Kidney epithelial cell (primary cell): ENCODE measurements around the gene ABTB2. TPM values are rescaled to one million over a fixed set of nuclear protein-coding genes. Genes with fewer than 3 reads are reported as not detected.

Source experiments
- DNase-seq: peaks from one replicate; pipeline ENCODE4 v3.0.0-alpha.2; 2010; ENCODE audit warnings: low read depth
- H3K27me3 ChIP-seq: 2 replicates; pipeline ENCODE4 v1.6.0; 2011; ENCODE audit warnings: low read length; ENCODE audit not compliant: control insufficient read depth, insufficient read depth
- H3K36me3 ChIP-seq: 2 replicates; pipeline ENCODE4 v1.5.1; 2011; ENCODE audit warnings: low read length; ENCODE audit not compliant: control insufficient read depth, insufficient read depth
- H3K4me3 ChIP-seq: 2 replicates; pipeline ENCODE4 v1.5.1; 2011; ENCODE audit warnings: low read depth, mild to moderate bottlenecking, control low read depth, low read length
- CTCF ChIP-seq: IDR thresholded peaks from 2 replicates; pipeline ENCODE4 v1.5.1; 2011; ENCODE audit warnings: mild to moderate bottlenecking, moderate library complexity, low read length, control low read depth, inconsistent platforms; ENCODE audit not compliant: insufficient read depth, poor library complexity, severe bottlenecking
- total RNA-seq: library from RNA; depleted of rRNA; stranded (reverse); fragments of >200 nt; gene quantifications from 2 replicates; pipeline ENCODE4 v1.2.3, GENCODE V29; 2015

Gene ABTB2
- total RNA-seq, 1 donor from 2014 or later = 26.8 TPM

DNA sequence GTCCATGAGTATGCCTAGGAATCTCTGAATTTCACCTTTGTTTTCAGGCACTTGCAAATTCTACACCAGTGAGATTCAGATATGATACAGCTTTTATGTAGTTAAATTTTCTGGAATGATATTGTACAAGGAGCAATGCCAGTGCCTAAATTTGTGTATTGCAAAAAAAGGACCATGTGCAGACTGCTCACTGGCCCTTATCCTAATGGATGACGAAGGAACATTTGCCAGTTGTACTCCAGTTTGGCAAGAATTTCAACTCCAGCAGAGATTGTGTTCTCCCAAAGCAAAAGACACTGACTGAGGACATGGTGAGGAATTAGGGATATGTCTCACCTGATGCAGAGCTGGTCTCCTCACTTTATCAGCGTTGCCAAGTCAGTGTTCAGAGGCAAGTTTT, 243.8 kb downstream of the ABTB2 start:
- DNase-seq = no peak
- H3K4me3 ChIP-seq = no peak overlapping the region
- no peaks in the 10 kb centered on the region for H3K27me3 ChIP-seq
- TF ChIP-seq CTCF = no peak
- peaks cover 2% of the 10 kb centered on the region for H3K36me3 ChIP-seq

- Histone ChIP-seq H3K36me3 (peaks cover 1% of the 10 kb centered on the region), H3K4me3 (no peak overlapping the region), H3K27me3 (no peaks in the 10 kb centered on the region)
- DNase-seq = no peak
- no peak for TF ChIP-seq CTCF
Measured at GRCh38 chr11:34111722-34112270, 246.0 kb downstream of the ABTB2 start.

- H3K27me3 ChIP-seq = no peaks in the 10 kb centered on the region
- DNase-seq = no peak
- peak overlapping the region; percentile 83 for H3K4me3 ChIP-seq
- TF ChIP-seq CTCF = no peak
- peaks cover 1% of the 10 kb centered on the region for H3K36me3 ChIP-seq
Measured at GRCh38 chr11:34105957-34106504, 251.8 kb downstream of the ABTB2 start.

- peak within 1 kb of the TSS; percentile 83 for H3K4me3 ChIP-seq
- H3K36me3 ChIP-seq = peaks cover 1% of the 10 kb centered on the region
- DNase-seq = peak; percentile 93
- H3K27me3 ChIP-seq = no peaks in the 10 kb centered on the region
- no peak for TF ChIP-seq CTCF
Measured at GRCh38 chr11:34105079-34105956, 252.5 kb downstream of the ABTB2 start, which contains the start of gene NAT10. NAT10 (plus strand) TSS chr11:34105629; CDS start chr11:34108226, 2,597 bp downstream.

DNA sequence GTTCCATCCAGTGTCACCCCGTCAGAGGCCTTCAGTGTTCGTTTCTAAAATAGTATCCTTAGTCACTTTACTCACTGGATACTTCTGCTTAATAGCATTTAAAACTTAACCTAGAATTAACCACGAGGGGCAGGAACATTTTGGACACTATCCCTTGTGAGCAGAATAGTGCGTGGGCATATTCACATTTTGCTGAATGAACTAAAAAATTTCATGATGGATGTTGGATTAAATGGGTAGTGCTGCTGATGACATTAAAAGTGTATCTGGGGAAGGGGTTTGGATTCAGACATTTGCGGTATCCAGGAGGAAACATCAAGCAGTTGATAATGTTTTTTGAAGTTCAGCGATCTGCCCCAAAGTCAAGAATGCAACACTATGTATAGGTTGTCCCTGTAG, 253.1 kb downstream of the ABTB2 start:
- Histone ChIP-seq H3K27me3 (no peaks in the 10 kb centered on the region), H3K36me3 (peaks cover 1% of the 10 kb centered on the region), H3K4me3 (peak overlapping the region; percentile 83)
- no peak for TF ChIP-seq CTCF
- no peak for DNase-seq

Other genes starting within 250 kb of the ABTB2 start
- 16.4 and 23.7 TPM in 2 replicates for gene CAT, start 80.9 kb upstream of the ABTB2 start, total RNA-seq
- gene ELF5, start 155.8 kb upstream of the ABTB2 start, total RNA-seq = not detected in 2 replicates